Liver (tissue), 9 donors: ENCODE measurements around the gene ITPKB. TPM values are rescaled to one million over a fixed set of nuclear protein-coding genes. Genes with fewer than 3 reads are reported as not detected.

Experiments
- DNase-seq: peaks from one replicate; pipeline ENCODE4 v3.0.0-alpha.2; 2017; ENCODE audit warnings: low spot score
- H3K27ac ChIP-seq, 2 donors: one replicate each; pipeline ENCODE4 v1.7.0; 2013; ENCODE audit warnings: inconsistent platforms in 2 of 2, low read length in 2 of 2, control low read depth in 1 of 2, low read depth in 1 of 2, mild to moderate bottlenecking in 1 of 2
- H3K27me3 ChIP-seq, 4 donors: one replicate each; pipeline versions ENCODE4 v1.6.1 to v1.7.0; 2013; ENCODE audit warnings: low read length in 3 of 4, inconsistent platforms in 1 of 4, mild to moderate bottlenecking in 1 of 4, moderate library complexity in 1 of 4; ENCODE audit not compliant: control insufficient read depth in 4 of 4, insufficient read depth in 4 of 4
- H3K36me3 ChIP-seq, 4 donors: one replicate each; pipeline versions ENCODE4 v1.6.1 to v1.7.0; 2013; ENCODE audit warnings: low read length in 3 of 4, mild to moderate bottlenecking in 3 of 4, low read depth in 1 of 4, moderate library complexity in 1 of 4; ENCODE audit not compliant: control insufficient read depth in 4 of 4, insufficient read depth in 3 of 4
- H3K4me1 ChIP-seq, 4 donors: one replicate each; pipeline versions ENCODE4 v1.6.1 to v1.7.0; 2013; ENCODE audit warnings: low read length in 3 of 4, mild to moderate bottlenecking in 3 of 4, moderate library complexity in 1 of 4; ENCODE audit not compliant: control insufficient read depth in 4 of 4, insufficient read depth in 4 of 4
- H3K4me3 ChIP-seq, 3 donors: one replicate each; pipeline versions ENCODE4 v1.6.1 to v1.7.0; 2013; ENCODE audit warnings: low read length in 3 of 3, control low read depth in 1 of 3, low read depth in 1 of 3, mild to moderate bottlenecking in 1 of 3
- H3K9ac ChIP-seq, 2 donors: one replicate each; pipeline ENCODE4 v1.7.0; 2013; ENCODE audit warnings: low read length in 2 of 2, mild to moderate bottlenecking in 2 of 2, moderate library complexity in 2 of 2, control low read depth in 1 of 2, low read depth in 1 of 2
- H3K9me3 ChIP-seq, 4 donors: one replicate each; pipeline versions ENCODE4 v1.6.1 to v1.7.0; 2013; ENCODE audit warnings: low read length in 3 of 4; ENCODE audit not compliant: control insufficient read depth in 4 of 4
- EGR1 ChIP-seq, 2 donors: IDR thresholded peaks; 2 replicates each; pipeline ENCODE4 v1.6.1; 2016 to 2018; ENCODE audit warnings: antibody characterized with exemption in 2 of 2, low read depth in 2 of 2
- FOXA1 ChIP-seq: IDR thresholded peaks from 2 replicates; pipeline ENCODE4 v1.6.1; 2016; ENCODE audit warnings: antibody characterized with exemption
- GABPA ChIP-seq, 2 donors: IDR thresholded peaks in 1 of 2; conservative IDR thresholded peaks in 1 of 2; 2 replicates each; pipeline ENCODE4 v1.6.1; 2016; ENCODE audit warnings: antibody characterized with exemption in 2 of 2, mild to moderate bottlenecking in 1 of 2, moderate library complexity in 1 of 2
- HNF4A ChIP-seq, 2 donors: conservative IDR thresholded peaks; 2 replicates each; pipeline ENCODE4 v1.6.1; 2016; ENCODE audit warnings: antibody characterized with exemption in 2 of 2, mild to moderate bottlenecking in 2 of 2
- HNF4G ChIP-seq: IDR thresholded peaks from 2 replicates; pipeline ENCODE4 v1.6.1; 2016; ENCODE audit warnings: antibody characterized with exemption
- JUND ChIP-seq, 2 donors: IDR thresholded peaks; 2 replicates each; pipeline ENCODE4 v1.6.1; 2016; ENCODE audit warnings: antibody characterized with exemption in 2 of 2
- NR2F2 ChIP-seq: IDR thresholded peaks from 2 replicates; pipeline ENCODE4 v1.6.1; 2016; ENCODE audit warnings: antibody characterized with exemption
- RAD21 ChIP-seq, 2 donors: IDR thresholded peaks; 2 replicates each; pipeline ENCODE4 v1.6.1; 2016; ENCODE audit warnings: antibody characterized with exemption in 2 of 2, mild to moderate bottlenecking in 2 of 2
- SP1 ChIP-seq: IDR thresholded peaks from 2 replicates; pipeline ENCODE4 v1.6.1; 2018; ENCODE audit warnings: antibody characterized with exemption, mild to moderate bottlenecking
- TAF1 ChIP-seq: conservative IDR thresholded peaks from 2 replicates; pipeline ENCODE4 v1.6.1; 2016; ENCODE audit warnings: antibody characterized with exemption, mild to moderate bottlenecking
- YY1 ChIP-seq: IDR thresholded peaks from 2 replicates; pipeline ENCODE4 v1.6.1; 2016; ENCODE audit warnings: antibody characterized with exemption, mild to moderate bottlenecking
- WGBS: extraction: QIAGEN DNeasy Blood & Tissue Kit; methylation state at CpG from one replicate; pipeline ENCODE4 v1.1.7; 2013; 5-methylcytosine and 5-hydroxymethylcytosine counted together
- polyA plus RNA-seq, 2 donors: library from polyadenylated mRNA; stranded (reverse) in 1 of 2; unstranded in 1 of 2; fragments of 200-250 nt in 1 of 2; fragments of >200 nt in 1 of 2; fragmentation: Nextera tagmentation in 1 of 2; extraction: Ambion mirVana in 1 of 2; gene quantifications; one replicate each; pipeline versions ENCODE4 v1.2.1 to v1.2.3, GENCODE V29; 2013 to 2015
- total RNA-seq, 2 donors: library from RNA; depleted of rRNA; stranded (reverse); fragments of >200 nt; gene quantifications; one replicate each; pipeline ENCODE4 v1.2.3, GENCODE V29; 2014
- TF ChIP-seq, protein P1 (sequence below): IDR thresholded peaks from 2 replicates; pipeline ENCODE4 v1.6.1; 2016; ENCODE audit warnings: antibody characterized with exemption
- TF ChIP-seq, protein P2 (sequence below): IDR thresholded peaks from 2 replicates; pipeline ENCODE4 v1.6.1; 2016; ENCODE audit warnings: antibody characterized with exemption, mild to moderate bottlenecking
- TF ChIP-seq, protein P3 (sequence below): IDR thresholded peaks from 2 replicates; pipeline ENCODE4 v1.6.1; 2016; ENCODE audit warnings: antibody characterized with exemption
- TF ChIP-seq, protein P4 (sequence below): fragments of 150-350 bp; IDR thresholded peaks from 2 replicates; pipeline ENCODE4 v1.5.1; 2017; ENCODE audit warnings: improper control_type of control experiment, low read depth, low read length; ENCODE audit not compliant: missing input control
- donor health status: healthy.
- donor health status: healthy.
- donor health status: healthy.
- donor health status: healthy.
- donor health status: healthy.

The ITPKB gene
- total and polyA plus RNA-seq, 4 donors, result 0.61 to 5.8 (median 3.7) TPM

DNA sequence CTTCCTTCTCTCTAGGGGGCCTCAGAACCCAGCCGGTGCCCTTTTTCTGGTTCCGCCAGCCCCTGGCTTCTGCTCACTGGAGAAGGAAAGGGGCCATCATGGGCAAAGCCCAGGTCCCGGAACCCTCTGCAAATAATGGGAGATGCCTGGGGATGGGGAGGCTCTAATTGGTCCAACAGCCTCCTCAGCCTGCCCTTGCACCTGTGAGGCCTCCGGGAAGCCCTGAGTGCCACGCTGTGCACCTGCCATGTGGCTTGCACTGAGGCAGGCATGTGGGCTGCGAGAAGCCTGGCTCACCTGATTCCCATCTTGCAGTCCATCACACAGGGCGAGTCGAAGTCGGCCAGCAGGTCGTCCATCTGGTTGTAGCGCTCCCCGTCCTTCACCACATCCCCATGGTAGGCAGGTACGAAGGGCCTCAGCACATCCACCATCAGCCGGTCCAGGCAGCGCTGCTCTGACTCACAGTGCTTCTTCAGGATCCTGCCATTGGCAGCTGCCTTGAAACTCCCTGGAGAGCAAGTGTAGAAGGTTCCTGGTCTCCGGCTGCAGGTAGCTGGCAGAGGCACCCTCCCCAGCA is 92.1 kb downstream of the ITPKB start:
- Histone ChIP-seq H3K27ac (no peak overlapping the region), H3K27me3 (no peaks in the 10 kb centered on the region), H3K9ac (no peak overlapping the region), H3K9me3 (no peaks in the 10 kb centered on the region), H3K36me3 (peaks cover 0 to 3% (median 0%) of the 10 kb centered on the region in 4 donors), H3K4me1 (peaks cover 0 to 3% (median 0%) of the 10 kb centered on the region in 4 donors), H3K4me3 (no peak overlapping the region)
- no peak for DNase-seq
- WGBS, result 93% methylated on average over 16 of the region's 16 CpGs
- TF ChIP-seq RAD21 (IDR thresholded peaks at IDR 0.05) (no peak), GABPA (IDR thresholded peaks at IDR 0.05 in 1 of 2, conservative IDR thresholded peaks at IDR 0.05 in 1 of 2) (no peak), SP1 (no peak), TAF1 (no peak), NR2F2 (no peak), JUND (IDR thresholded peaks at IDR 0.05) (no peak), YY1 (no peak)
- TF ChIP-seq, protein P1, sequence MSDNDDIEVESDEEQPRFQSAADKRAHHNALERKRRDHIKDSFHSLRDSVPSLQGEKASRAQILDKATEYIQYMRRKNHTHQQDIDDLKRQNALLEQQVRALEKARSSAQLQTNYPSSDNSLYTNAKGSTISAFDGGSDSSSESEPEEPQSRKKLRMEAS, result no peak
- TF ChIP-seq, protein P2, sequence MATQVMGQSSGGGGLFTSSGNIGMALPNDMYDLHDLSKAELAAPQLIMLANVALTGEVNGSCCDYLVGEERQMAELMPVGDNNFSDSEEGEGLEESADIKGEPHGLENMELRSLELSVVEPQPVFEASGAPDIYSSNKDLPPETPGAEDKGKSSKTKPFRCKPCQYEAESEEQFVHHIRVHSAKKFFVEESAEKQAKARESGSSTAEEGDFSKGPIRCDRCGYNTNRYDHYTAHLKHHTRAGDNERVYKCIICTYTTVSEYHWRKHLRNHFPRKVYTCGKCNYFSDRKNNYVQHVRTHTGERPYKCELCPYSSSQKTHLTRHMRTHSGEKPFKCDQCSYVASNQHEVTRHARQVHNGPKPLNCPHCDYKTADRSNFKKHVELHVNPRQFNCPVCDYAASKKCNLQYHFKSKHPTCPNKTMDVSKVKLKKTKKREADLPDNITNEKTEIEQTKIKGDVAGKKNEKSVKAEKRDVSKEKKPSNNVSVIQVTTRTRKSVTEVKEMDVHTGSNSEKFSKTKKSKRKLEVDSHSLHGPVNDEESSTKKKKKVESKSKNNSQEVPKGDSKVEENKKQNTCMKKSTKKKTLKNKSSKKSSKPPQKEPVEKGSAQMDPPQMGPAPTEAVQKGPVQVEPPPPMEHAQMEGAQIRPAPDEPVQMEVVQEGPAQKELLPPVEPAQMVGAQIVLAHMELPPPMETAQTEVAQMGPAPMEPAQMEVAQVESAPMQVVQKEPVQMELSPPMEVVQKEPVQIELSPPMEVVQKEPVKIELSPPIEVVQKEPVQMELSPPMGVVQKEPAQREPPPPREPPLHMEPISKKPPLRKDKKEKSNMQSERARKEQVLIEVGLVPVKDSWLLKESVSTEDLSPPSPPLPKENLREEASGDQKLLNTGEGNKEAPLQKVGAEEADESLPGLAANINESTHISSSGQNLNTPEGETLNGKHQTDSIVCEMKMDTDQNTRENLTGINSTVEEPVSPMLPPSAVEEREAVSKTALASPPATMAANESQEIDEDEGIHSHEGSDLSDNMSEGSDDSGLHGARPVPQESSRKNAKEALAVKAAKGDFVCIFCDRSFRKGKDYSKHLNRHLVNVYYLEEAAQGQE, result no peak
- TF ChIP-seq, protein P3, sequence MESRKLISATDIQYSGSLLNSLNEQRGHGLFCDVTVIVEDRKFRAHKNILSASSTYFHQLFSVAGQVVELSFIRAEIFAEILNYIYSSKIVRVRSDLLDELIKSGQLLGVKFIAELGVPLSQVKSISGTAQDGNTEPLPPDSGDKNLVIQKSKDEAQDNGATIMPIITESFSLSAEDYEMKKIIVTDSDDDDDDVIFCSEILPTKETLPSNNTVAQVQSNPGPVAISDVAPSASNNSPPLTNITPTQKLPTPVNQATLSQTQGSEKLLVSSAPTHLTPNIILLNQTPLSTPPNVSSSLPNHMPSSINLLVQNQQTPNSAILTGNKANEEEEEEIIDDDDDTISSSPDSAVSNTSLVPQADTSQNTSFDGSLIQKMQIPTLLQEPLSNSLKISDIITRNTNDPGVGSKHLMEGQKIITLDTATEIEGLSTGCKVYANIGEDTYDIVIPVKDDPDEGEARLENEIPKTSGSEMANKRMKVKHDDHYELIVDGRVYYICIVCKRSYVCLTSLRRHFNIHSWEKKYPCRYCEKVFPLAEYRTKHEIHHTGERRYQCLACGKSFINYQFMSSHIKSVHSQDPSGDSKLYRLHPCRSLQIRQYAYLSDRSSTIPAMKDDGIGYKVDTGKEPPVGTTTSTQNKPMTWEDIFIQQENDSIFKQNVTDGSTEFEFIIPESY, result no peak
- TF ChIP-seq, protein P4, sequence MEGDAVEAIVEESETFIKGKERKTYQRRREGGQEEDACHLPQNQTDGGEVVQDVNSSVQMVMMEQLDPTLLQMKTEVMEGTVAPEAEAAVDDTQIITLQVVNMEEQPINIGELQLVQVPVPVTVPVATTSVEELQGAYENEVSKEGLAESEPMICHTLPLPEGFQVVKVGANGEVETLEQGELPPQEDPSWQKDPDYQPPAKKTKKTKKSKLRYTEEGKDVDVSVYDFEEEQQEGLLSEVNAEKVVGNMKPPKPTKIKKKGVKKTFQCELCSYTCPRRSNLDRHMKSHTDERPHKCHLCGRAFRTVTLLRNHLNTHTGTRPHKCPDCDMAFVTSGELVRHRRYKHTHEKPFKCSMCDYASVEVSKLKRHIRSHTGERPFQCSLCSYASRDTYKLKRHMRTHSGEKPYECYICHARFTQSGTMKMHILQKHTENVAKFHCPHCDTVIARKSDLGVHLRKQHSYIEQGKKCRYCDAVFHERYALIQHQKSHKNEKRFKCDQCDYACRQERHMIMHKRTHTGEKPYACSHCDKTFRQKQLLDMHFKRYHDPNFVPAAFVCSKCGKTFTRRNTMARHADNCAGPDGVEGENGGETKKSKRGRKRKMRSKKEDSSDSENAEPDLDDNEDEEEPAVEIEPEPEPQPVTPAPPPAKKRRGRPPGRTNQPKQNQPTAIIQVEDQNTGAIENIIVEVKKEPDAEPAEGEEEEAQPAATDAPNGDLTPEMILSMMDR, result no peak

DNA sequence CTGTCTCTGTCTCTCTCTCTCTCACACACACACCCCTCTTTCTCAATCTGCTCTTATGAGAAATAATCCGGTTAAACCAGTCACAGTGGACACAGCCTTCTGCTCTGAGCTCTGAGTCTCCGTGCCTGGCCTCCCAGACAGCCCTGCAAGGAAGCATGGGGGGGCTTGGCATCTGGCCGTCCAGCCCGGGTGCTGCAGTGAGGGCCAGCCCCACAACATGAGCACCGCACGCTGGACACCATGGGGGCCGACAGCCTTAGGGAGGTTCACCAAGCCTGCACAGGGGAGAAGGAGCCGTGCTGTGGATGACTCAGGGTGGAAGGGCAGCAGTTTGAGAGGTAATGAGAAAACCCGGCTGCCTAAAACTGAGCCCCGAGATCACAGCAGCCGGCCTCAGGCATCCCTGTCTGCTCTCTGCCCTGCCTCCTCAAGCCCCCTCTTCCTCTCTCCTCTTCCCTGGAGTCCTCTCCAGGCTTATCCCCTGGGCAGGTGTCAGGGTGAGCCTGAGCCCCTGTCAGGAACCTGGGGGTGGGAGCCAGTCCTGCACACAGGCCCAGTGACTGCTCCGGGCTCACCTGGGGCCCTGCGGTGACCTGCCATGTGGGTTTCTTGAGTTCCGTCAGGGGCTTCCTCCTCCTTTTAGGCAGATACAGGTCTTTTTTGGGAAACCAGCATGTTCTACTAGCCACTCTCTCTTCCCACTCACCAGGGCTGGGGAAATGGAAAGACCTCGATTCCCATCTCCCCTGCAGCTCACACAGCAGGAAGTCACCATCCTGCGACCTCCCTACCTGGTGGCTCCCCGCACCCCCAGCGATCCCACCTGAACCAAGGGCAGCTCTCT is 92.8 kb downstream of the ITPKB start:
- Histone ChIP-seq H3K27me3 (no peaks in the 10 kb centered on the region), H3K4me1 (peaks cover 0 to 3% (median 0%) of the 10 kb centered on the region in 4 donors), H3K36me3 (peaks cover 0 to 3% (median 0%) of the 10 kb centered on the region in 4 donors), H3K27ac (no peak overlapping the region), H3K9ac (no peak overlapping the region), H3K4me3 (no peak overlapping the region), H3K9me3 (no peaks in the 10 kb centered on the region)
- DNase-seq, result no peak
- TF ChIP-seq NR2F2 (no peak), FOXA1 (no peak), HNF4A (conservative IDR thresholded peaks at IDR 0.05) (no peak), HNF4G (no peak), SP1 (no peak), EGR1 (IDR thresholded peaks at IDR 0.05; ENCODE audit: low read depth in 2 of 2) (no peak)
- TF ChIP-seq, protein P3, result no peak
- TF ChIP-seq, protein P2, result no peak
- 88% methylated on average over 18 of the region's 18 CpGs for WGBS
